Activated naive CD8-positive, alpha-beta T cell (primary cell): ENCODE results near the gene XYLB.
"Not testable (repeated sequence)": the region's sequence is repeated elsewhere in the genome, so short reads cannot be mapped to it uniquely, and the experiment has no call there.

Experiments
- H3K27ac Mint-ChIP-seq: one replicate; pipeline ENCODE4 v1.8.0; 2021; ENCODE audit warnings: mixed read lengths
- H3K27me3 Mint-ChIP-seq: one replicate; pipeline ENCODE4 v1.8.0; 2021; ENCODE audit warnings: mixed read lengths
- H3K36me3 Mint-ChIP-seq: one replicate; pipeline ENCODE4 v1.8.0; 2021; ENCODE audit warnings: mixed read lengths
- H3K4me1 Mint-ChIP-seq: one replicate; pipeline ENCODE4 v1.8.0; 2021; ENCODE audit warnings: low read depth, mixed read lengths
- H3K4me3 Mint-ChIP-seq: one replicate; pipeline ENCODE4 v1.8.0; 2021; ENCODE audit warnings: mild to moderate bottlenecking, mixed read lengths
- H3K9me3 Mint-ChIP-seq: one replicate; pipeline ENCODE4 v1.8.0; 2021; ENCODE audit warnings: low read depth, mixed read lengths

The XYLB gene

GRCh38 chr3:38346587-38347410 is at the start of gene XYLB:
Gene XYLB (plus strand): TSS chr3:38346785. CDS start chr3:38346869, 84 bp downstream.
- peaks cover 4% of the 10 kb centered on the region for H3K4me1 Mint-ChIP-seq
- H3K27ac Mint-ChIP-seq = peak within 1 kb of the TSS; percentile 76
- H3K36me3 Mint-ChIP-seq = no peaks in the 10 kb centered on the region
- no peaks in the 10 kb centered on the region for H3K27me3 Mint-ChIP-seq
- H3K4me3 Mint-ChIP-seq = peak within 1 kb of the TSS; percentile 83
- no peaks in the 10 kb centered on the region for H3K9me3 Mint-ChIP-seq

GRCh38 chr3:38297053-38297452 is 49.5 kb upstream of the XYLB start:
- H3K27me3 Mint-ChIP-seq, H3K4me1 Mint-ChIP-seq, H3K36me3 Mint-ChIP-seq, H3K4me3 Mint-ChIP-seq, H3K9me3 Mint-ChIP-seq, H3K27ac Mint-ChIP-seq: not testable (repeated sequence)

- H3K4me3 Mint-ChIP-seq = no peak overlapping the region
- no peaks in the 10 kb centered on the region for H3K36me3 Mint-ChIP-seq
- peaks cover 3% of the 10 kb centered on the region for H3K27me3 Mint-ChIP-seq
- no peak overlapping the region for H3K27ac Mint-ChIP-seq
- no peaks in the 10 kb centered on the region for H3K4me1 Mint-ChIP-seq
- H3K9me3 Mint-ChIP-seq = no peaks in the 10 kb centered on the region
These were observed 49.0 kb upstream of the XYLB start for GRCh38 chr3:38297537-38297936.

- Mint-ChIP-seq H3K4me3 (no peak overlapping the region), H3K9me3 (no peaks in the 10 kb centered on the region), H3K27me3 (peaks cover 3% of the 10 kb centered on the region), H3K4me1 (no peaks in the 10 kb centered on the region), H3K27ac (no peak overlapping the region), H3K36me3 (no peaks in the 10 kb centered on the region)
These were observed 48.5 kb upstream of the XYLB start for GRCh38 chr3:38297947-38298711.

GRCh38 chr3:38306941-38307340 is 39.6 kb upstream of the XYLB start:
- no peak overlapping the region for H3K27ac Mint-ChIP-seq
- H3K4me1 Mint-ChIP-seq = no peaks in the 10 kb centered on the region
- H3K36me3 Mint-ChIP-seq = peaks cover 4% of the 10 kb centered on the region
- no peaks in the 10 kb centered on the region for H3K9me3 Mint-ChIP-seq
- peaks cover 1% of the 10 kb centered on the region for H3K27me3 Mint-ChIP-seq
- H3K4me3 Mint-ChIP-seq = no peak overlapping the region

- Mint-ChIP-seq H3K4me1 (no peaks in the 10 kb centered on the region), H3K4me3 (no peak overlapping the region), H3K36me3 (peaks cover 4% of the 10 kb centered on the region), H3K9me3 (no peaks in the 10 kb centered on the region), H3K27ac (no peak overlapping the region), H3K27me3 (peaks cover 1% of the 10 kb centered on the region)
These were observed 39.0 kb upstream of the XYLB start for GRCh38 chr3:38307599-38307998.

- no peaks in the 10 kb centered on the region for H3K9me3 Mint-ChIP-seq
- H3K27me3 Mint-ChIP-seq = peaks cover 1% of the 10 kb centered on the region
- no peaks in the 10 kb centered on the region for H3K4me1 Mint-ChIP-seq
- H3K4me3 Mint-ChIP-seq = no peak overlapping the region
- no peak overlapping the region for H3K27ac Mint-ChIP-seq
- H3K36me3 Mint-ChIP-seq = peaks cover 4% of the 10 kb centered on the region
These were observed 38.1 kb upstream of the XYLB start for GRCh38 chr3:38308456-38308855.

GRCh38 chr3:38311476-38311875 is 35.1 kb upstream of the XYLB start:
- no peaks in the 10 kb centered on the region for H3K9me3 Mint-ChIP-seq
- no peak overlapping the region for H3K27ac Mint-ChIP-seq
- H3K27me3 Mint-ChIP-seq = no peaks in the 10 kb centered on the region
- no peaks in the 10 kb centered on the region for H3K4me1 Mint-ChIP-seq
- no peaks in the 10 kb centered on the region for H3K36me3 Mint-ChIP-seq
- H3K4me3 Mint-ChIP-seq = no peak overlapping the region

GRCh38 chr3:38311941-38312340 is 34.6 kb upstream of the XYLB start:
- no peaks in the 10 kb centered on the region for H3K27me3 Mint-ChIP-seq
- no peak overlapping the region for H3K27ac Mint-ChIP-seq
- no peak overlapping the region for H3K4me3 Mint-ChIP-seq
- no peaks in the 10 kb centered on the region for H3K4me1 Mint-ChIP-seq
- no peaks in the 10 kb centered on the region for H3K9me3 Mint-ChIP-seq
- no peaks in the 10 kb centered on the region for H3K36me3 Mint-ChIP-seq

- Mint-ChIP-seq H3K27me3 (no peaks in the 10 kb centered on the region), H3K27ac (no peak overlapping the region), H3K4me1 (no peaks in the 10 kb centered on the region), H3K9me3 (no peaks in the 10 kb centered on the region), H3K4me3 (no peak overlapping the region), H3K36me3 (no peaks in the 10 kb centered on the region)
These were observed 34.2 kb upstream of the XYLB start for GRCh38 chr3:38312356-38312755.

- no peaks in the 10 kb centered on the region for H3K9me3 Mint-ChIP-seq
These were observed 33.3 kb upstream of the XYLB start for GRCh38 chr3:38313263-38313662.

GRCh38 chr3:38313695-38314094 is 32.9 kb upstream of the XYLB start:
- no peak overlapping the region for H3K27ac Mint-ChIP-seq
- H3K27me3 Mint-ChIP-seq = no peaks in the 10 kb centered on the region
- no peaks in the 10 kb centered on the region for H3K9me3 Mint-ChIP-seq
- H3K4me3 Mint-ChIP-seq = no peak overlapping the region
- H3K36me3 Mint-ChIP-seq = no peaks in the 10 kb centered on the region
- H3K4me1 Mint-ChIP-seq = no peaks in the 10 kb centered on the region

More at GRCh38 chr3:38313263-38313662, 33.3 kb upstream of the XYLB start:
- no peak overlapping the region for H3K27ac Mint-ChIP-seq
- H3K27me3 Mint-ChIP-seq = no peaks in the 10 kb centered on the region
- no peak overlapping the region for H3K4me3 Mint-ChIP-seq
- H3K36me3 Mint-ChIP-seq = no peaks in the 10 kb centered on the region
- H3K4me1 Mint-ChIP-seq = no peaks in the 10 kb centered on the region

GRCh38 chr3:38314112-38314763 is 32.3 kb upstream of the XYLB start:
- H3K4me3 Mint-ChIP-seq = no peak overlapping the region

GRCh38 chr3:38314764-38315487 is 31.7 kb upstream of the XYLB start:
- Mint-ChIP-seq H3K4me3 (no peak overlapping the region), H3K9me3 (no peaks in the 10 kb centered on the region), H3K27me3 (no peaks in the 10 kb centered on the region), H3K4me1 (no peaks in the 10 kb centered on the region), H3K27ac (no peak overlapping the region), H3K36me3 (no peaks in the 10 kb centered on the region)

More at GRCh38 chr3:38314112-38314763, 32.3 kb upstream of the XYLB start:
- Mint-ChIP-seq H3K27me3 (no peaks in the 10 kb centered on the region), H3K36me3 (no peaks in the 10 kb centered on the region), H3K27ac (no peak overlapping the region), H3K4me1 (no peaks in the 10 kb centered on the region), H3K9me3 (no peaks in the 10 kb centered on the region)
